Upper lobe of right lung (tissue), 1 donor: ENCODE measurements around the gene ANKRD6. TPM values are rescaled to one million over a fixed set of nuclear protein-coding genes. Genes with fewer than 3 reads are reported as not detected.
"Not testable (repeated sequence)": the region's sequence is repeated elsewhere in the genome, so short reads cannot be mapped to it uniquely, and the experiment has no call there.

Source experiments
- ATAC-seq: fragments of 200-7000 bp; cut with Tn5 transposase; one replicate; pipeline ENCODE4 v1.9.1; 2020; ENCODE audit warnings: mild to moderate bottlenecking, moderate library complexity
- DNase-seq: peaks from one replicate; pipeline ENCODE4 v3.0.0-alpha.2; 2020
- H3K27ac ChIP-seq: fragments of 200-600 bp; one replicate; pipeline ENCODE4 v1.8.0; 2022
- H3K27me3 ChIP-seq: fragments of 200-600 bp; one replicate; pipeline ENCODE4 v1.8.0; 2022; ENCODE audit warnings: mild to moderate bottlenecking
- H3K36me3 ChIP-seq: fragments of 200-600 bp; one replicate; pipeline ENCODE4 v1.8.0; 2022
- H3K4me1 ChIP-seq: fragments of 200-600 bp; one replicate; pipeline ENCODE4 v1.8.0; 2022
- H3K4me3 ChIP-seq: fragments of 200-600 bp; one replicate; pipeline ENCODE4 v1.8.0; 2022; ENCODE audit warnings: mild to moderate bottlenecking
- H3K9me3 ChIP-seq: fragments of 200-600 bp; one replicate; pipeline ENCODE4 v1.8.0; 2022
- intact Hi-C: fragments of 100-400 bp; cut with DNase I; formaldehyde crosslinking; loops from one replicate; pipeline ENCODE4 v1.11.0; 2022
- total RNA-seq: library from RNA; stranded (reverse); fragmentation: NEBNext Ultra II Directional; extraction: Animal tissue kit (Norgen Biotek cat#: 25700); gene quantifications from one replicate; pipeline ENCODE4 v1.2.1, GENCODE V29; 2021
- TF ChIP-seq, protein P1 (sequence below): fragments of 200-600 bp; IDR thresholded peaks from one replicate; pipeline ENCODE4 v1.8.0; 2022; ENCODE audit warnings: antibody characterized with exemption
- donor health status: DM: no; HTN: yes; CAD: no; lungs with severe emphysema.

The ANKRD6 gene
- total RNA-seq, 1 donor from 2014 or later, result 20.2 TPM

DNA sequence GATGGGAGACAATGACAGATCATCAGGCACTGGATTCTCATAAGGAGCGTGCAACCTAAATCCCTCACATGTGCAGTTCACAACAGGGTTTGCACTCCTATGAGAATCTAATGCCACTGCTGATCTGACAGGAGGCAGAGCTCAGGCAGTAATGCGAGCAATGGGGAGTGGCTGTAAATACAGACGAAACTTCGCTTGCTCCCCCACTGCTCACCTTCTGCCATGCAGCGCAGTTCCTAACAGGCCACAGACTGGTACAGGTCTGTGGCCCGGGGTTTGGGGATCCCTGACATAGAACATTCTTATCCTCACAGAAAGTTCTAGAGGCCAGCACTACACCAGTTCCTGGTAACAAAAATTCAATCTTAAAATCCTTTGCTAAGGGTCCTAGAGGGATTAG lies 44.1 kb upstream of the ANKRD6 start:
- DNase-seq, result no peak
- intact Hi-C loops, result no loop called here

DNA sequence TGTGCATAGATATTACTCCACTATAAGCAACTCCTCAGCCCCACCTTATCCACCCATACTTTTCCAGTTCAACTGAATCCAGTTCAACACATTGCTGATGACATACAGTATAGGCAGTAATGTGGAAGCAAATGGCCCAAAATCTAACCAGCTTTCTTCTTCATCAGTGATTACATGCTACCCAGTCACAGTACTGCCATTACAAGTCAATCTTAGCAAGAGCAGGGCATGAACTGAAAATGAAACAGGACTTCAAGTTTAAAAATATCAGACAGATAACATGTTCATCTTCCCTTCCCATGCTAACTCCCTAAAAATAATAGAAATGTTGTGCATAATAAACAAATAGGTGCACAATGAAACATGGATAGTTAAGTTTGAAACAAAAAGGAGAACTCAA lies 40.1 kb upstream of the ANKRD6 start:
- H3K9me3 ChIP-seq, result no peaks in the 10 kb centered on the region
- TF ChIP-seq, protein P1, sequence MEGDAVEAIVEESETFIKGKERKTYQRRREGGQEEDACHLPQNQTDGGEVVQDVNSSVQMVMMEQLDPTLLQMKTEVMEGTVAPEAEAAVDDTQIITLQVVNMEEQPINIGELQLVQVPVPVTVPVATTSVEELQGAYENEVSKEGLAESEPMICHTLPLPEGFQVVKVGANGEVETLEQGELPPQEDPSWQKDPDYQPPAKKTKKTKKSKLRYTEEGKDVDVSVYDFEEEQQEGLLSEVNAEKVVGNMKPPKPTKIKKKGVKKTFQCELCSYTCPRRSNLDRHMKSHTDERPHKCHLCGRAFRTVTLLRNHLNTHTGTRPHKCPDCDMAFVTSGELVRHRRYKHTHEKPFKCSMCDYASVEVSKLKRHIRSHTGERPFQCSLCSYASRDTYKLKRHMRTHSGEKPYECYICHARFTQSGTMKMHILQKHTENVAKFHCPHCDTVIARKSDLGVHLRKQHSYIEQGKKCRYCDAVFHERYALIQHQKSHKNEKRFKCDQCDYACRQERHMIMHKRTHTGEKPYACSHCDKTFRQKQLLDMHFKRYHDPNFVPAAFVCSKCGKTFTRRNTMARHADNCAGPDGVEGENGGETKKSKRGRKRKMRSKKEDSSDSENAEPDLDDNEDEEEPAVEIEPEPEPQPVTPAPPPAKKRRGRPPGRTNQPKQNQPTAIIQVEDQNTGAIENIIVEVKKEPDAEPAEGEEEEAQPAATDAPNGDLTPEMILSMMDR, result no peak
- intact Hi-C loops, result no loop called here

More for the DNA sequence above, 44.1 kb upstream of the ANKRD6 start:
- H3K9me3 ChIP-seq, result no peaks in the 10 kb centered on the region
- no peaks in the 10 kb centered on the region for H3K27me3 ChIP-seq
- no peak overlapping the region for H3K4me3 ChIP-seq
- H3K36me3 ChIP-seq, result no peaks in the 10 kb centered on the region
- ATAC-seq, result no peak
- TF ChIP-seq, protein P1, result no peak
- no peak overlapping the region for H3K27ac ChIP-seq
- H3K4me1 ChIP-seq, result no peaks in the 10 kb centered on the region

DNA sequence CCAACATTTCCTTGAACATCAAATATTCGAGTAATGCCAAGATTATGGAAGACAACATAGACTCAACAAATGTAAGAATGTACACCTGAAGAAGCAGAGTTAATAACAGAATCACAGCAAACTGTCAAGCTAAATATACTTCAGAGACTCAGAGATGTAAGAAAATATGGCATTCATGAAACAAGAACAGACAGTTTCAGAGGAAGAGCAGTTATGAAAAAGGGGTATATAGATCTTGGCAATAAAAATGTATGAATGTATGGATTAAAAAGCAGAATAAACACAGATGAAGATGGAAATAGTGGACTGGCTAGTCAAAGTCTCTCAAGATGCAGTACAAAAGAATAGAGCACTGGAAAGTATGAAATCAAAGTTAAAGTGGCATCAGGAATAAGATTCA lies 39.3 kb upstream of the ANKRD6 start:
- Histone ChIP-seq H3K27me3 (no peaks in the 10 kb centered on the region), H3K9me3 (no peaks in the 10 kb centered on the region), H3K27ac (no peak overlapping the region), H3K4me1 (no peaks in the 10 kb centered on the region), H3K4me3 (no peak overlapping the region), H3K36me3 (no peaks in the 10 kb centered on the region)
- TF ChIP-seq, protein P1, result no peak
- intact Hi-C loops, result no loop called here
- DNase-seq (no peak), ATAC-seq (no peak)

More for the DNA sequence above, 40.1 kb upstream of the ANKRD6 start:
- ATAC-seq, result no peak
- Histone ChIP-seq H3K4me1 (no peaks in the 10 kb centered on the region), H3K4me3 (no peak overlapping the region), H3K27ac (no peak overlapping the region), H3K36me3 (no peaks in the 10 kb centered on the region), H3K27me3 (no peaks in the 10 kb centered on the region)
- no peak for DNase-seq

DNA sequence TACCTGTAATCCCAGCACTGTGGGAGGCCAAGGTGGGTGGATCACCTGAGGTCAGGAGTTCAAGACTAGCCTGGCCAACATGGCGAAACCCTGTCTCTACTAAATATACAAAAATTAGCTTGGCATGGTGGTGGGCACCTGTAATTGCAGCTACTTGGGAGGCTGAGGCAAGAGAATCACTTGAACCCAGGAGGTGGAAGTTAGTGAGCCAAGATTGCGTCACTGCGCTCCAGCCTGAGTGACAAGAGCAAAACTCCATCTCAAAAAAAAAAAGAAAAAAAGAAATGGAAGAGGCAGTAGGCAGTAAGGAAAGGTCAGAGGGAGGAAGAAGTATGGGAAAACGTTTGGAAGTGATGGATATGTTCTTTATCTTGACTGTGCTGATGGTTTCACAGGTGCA lies 35.1 kb upstream of the ANKRD6 start:
- H3K9me3 ChIP-seq, H3K4me3 ChIP-seq, H3K36me3 ChIP-seq, intact Hi-C loops, DNase-seq, H3K27me3 ChIP-seq, ATAC-seq, H3K4me1 ChIP-seq, H3K27ac ChIP-seq: not testable (repeated sequence)

DNA sequence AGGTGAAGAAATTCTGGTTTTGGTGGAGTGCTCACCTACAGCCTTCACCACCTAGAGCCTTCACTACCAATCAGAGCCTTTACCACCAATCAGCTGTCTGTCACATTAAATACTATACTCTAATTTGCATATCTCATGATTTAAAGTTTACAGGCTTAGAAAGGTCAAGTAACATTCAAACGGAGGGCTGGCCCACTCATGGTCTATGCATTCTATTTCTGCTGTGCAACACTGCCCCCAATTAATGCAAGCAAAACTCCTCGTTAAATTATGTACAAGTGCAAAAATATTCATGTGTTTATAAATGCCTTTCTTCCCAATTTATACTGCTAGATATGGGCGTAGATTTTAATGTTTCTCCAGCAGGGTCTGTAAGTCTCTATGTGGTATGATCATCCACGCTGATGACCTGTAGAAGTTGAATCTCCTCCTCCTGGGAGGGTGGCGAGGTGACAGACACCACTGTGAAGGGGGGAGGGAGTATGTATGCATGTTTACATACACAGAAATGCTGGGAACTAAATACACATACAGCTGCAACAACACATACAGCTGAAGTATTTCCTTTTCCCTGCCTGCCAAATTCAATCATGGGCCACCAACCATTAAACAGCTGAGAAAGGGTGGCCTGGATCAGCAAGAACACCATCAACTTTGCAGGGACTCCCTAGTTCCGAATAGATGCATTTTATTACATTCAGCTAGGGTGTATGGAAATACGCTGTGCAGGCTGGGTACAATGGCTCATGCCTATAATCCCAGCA lies 34.0 kb upstream of the ANKRD6 start:
- DNase-seq (no peak), ATAC-seq (no peak)
- Histone ChIP-seq H3K9me3 (no peaks in the 10 kb centered on the region), H3K4me1 (no peaks in the 10 kb centered on the region), H3K27me3 (no peaks in the 10 kb centered on the region), H3K4me3 (no peak overlapping the region), H3K27ac (no peak overlapping the region), H3K36me3 (no peaks in the 10 kb centered on the region)
- TF ChIP-seq, protein P1, result no peak
- intact Hi-C loops, result no loop called here

DNA sequence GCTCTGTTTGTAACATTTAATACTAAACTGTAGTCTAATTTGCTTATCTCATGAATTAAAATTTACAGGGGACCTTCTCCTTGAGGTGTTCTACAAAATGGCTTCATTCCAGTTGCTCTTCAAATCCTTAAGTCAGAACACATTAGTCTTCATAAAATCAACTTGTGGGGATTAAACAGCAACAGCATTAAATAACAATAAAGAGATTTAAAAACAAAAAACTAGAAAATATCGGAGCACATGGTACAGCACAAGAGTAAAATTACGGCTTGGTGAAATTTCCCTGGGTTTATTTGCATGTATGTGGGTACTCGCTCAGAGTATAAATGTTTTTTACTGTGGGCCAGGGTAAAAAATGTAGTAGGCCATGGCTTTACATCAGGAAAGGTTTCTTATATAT lies 32.9 kb upstream of the ANKRD6 start:
- Histone ChIP-seq H3K9me3 (no peaks in the 10 kb centered on the region), H3K27me3 (no peaks in the 10 kb centered on the region), H3K27ac (no peak overlapping the region), H3K4me3 (no peak overlapping the region), H3K4me1 (no peaks in the 10 kb centered on the region), H3K36me3 (no peaks in the 10 kb centered on the region)
- DNase-seq (no peak), ATAC-seq (no peak)
- TF ChIP-seq, protein P1, result no peak
- intact Hi-C loops, result no loop called here
